GM23338 (cell line): Measurements from ENCODE around the gene PHAF1.

ENCODE experiments used
- CTCF ChIP-seq, 2 experiments: fragments of 200-600 bp in 1 of 2; sonication (generic) in 1 of 2; conservative IDR thresholded peaks; 2 replicates each; pipeline versions ENCODE4 v1.5.1 to v1.6.1; 2016 to 2017; ENCODE audit warnings: antibody characterized with exemption in 2 of 2, low read depth in 2 of 2, mild to moderate bottlenecking in 2 of 2, moderate library complexity in 1 of 2
- EZH2 ChIP-seq: fragments of 200-600 bp; sonication (generic); IDR thresholded peaks from one replicate; pipeline ENCODE4 v1.8.0; 2017; ENCODE audit warnings: antibody characterized with exemption, mild to moderate bottlenecking, low read depth; ENCODE audit not compliant: unreplicated experiment

GRCh38 chr16:67185651-67186134 lies 76.0 kb downstream of the PHAF1 start:
- no peak for TF ChIP-seq CTCF (conservative IDR thresholded peaks at IDR 0.05; ENCODE audit: low read depth in 2 of 2)
- TF ChIP-seq EZH2: no peak
